Measurements from ENCODE around the gene ZNF821. TPM values are rescaled to one million over a fixed set of nuclear protein-coding genes. Genes with fewer than 3 reads are reported as not detected.

ZNF821 gene
- total RNA-seq, 1 donor from 2014 or later: 17.6 TPM

DNA sequence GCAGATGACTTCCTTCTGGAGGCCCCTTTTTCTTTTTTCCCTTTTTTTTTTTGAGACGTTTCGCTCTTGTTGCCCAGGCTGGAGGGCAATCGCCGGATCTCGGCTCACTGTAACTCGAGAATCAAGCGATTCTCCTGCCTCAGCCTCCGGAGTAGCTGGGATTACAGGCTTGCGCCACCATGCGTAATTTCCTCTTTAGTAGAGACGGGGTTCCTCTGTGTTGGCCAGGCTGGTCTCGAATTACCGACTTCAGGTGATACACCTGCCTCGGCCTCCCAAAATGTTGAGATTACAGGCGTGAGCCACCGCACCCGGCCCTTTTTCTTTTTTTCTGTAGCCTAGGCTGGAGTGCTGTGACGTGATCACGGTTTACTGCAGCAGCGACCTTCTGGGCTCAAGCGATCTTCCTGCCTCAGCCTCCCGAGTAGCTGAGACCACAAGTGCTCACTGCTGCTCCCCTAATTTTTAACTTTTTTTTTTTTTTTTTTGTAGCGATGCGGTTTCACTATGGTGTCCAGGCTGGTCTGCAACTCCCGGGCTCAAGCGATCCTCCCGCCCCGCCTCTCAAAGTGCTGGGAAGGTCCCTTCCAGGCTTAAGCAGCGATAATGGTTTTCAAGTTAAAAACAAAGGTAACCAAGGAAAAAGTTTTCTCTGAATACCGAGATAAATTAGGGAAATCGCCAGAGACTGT is 10.4 kb upstream of the ZNF821 start:
- TF ChIP-seq, protein P1, sequence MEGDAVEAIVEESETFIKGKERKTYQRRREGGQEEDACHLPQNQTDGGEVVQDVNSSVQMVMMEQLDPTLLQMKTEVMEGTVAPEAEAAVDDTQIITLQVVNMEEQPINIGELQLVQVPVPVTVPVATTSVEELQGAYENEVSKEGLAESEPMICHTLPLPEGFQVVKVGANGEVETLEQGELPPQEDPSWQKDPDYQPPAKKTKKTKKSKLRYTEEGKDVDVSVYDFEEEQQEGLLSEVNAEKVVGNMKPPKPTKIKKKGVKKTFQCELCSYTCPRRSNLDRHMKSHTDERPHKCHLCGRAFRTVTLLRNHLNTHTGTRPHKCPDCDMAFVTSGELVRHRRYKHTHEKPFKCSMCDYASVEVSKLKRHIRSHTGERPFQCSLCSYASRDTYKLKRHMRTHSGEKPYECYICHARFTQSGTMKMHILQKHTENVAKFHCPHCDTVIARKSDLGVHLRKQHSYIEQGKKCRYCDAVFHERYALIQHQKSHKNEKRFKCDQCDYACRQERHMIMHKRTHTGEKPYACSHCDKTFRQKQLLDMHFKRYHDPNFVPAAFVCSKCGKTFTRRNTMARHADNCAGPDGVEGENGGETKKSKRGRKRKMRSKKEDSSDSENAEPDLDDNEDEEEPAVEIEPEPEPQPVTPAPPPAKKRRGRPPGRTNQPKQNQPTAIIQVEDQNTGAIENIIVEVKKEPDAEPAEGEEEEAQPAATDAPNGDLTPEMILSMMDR (conservative IDR thresholded peaks at IDR 0.05; ENCODE audit: low read depth, low read length): peak; percentile 24
- DNase-seq (ENCODE audit: low read depth): peak; percentile 47
- H3K4me3 ChIP-seq (ENCODE audit: low read depth, low read length): peak overlapping the region; percentile 82

DNA sequence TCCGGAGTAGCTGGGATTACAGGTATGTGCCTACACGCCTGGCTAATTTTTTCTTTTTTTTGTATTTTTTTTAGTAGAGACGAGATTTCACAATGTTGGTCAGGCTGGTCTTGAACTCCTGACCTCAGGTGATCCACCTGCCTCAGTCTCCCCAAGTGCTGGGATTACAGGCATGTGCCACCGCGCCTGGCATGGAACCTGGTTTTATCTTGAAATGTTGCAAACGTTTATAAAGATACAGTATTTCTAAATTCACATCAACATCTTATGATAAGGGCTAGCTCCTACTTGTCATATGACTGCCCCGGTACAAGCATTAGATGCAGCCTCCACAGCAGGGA is 9.9 kb upstream of the ZNF821 start:
- DNase-seq (ENCODE audit: low read depth): no peak
- TF ChIP-seq, protein P1 (conservative IDR thresholded peaks at IDR 0.05; ENCODE audit: low read depth, low read length): no peak
- peak overlapping the region; percentile 82 for H3K4me3 ChIP-seq (ENCODE audit: low read depth, low read length)

DNA sequence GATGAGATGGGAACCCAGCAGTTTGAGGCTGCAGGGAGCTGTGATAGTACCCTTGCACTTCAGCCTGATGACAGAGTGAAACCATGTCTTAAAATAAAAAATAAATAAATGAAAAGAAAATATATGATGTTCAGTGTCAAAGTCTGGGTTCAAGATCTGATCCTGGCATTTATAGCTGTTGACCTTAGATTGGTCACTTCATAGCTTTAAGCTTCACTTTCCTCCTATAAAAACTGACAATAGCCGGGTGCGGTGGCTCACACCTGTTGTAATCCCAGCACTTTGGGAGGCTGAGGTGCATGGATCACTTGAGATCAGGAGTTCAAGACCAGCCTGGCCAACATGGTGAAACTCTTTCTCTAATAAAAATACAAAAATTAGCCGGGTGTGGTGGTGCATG is 5.2 kb upstream of the ZNF821 start:
- DNase-seq (ENCODE audit: low read depth): no peak
- TF ChIP-seq, protein P1 (conservative IDR thresholded peaks at IDR 0.05; ENCODE audit: low read depth, low read length): no peak
- H3K4me3 ChIP-seq (ENCODE audit: low read depth, low read length): no peak overlapping the region

DNA sequence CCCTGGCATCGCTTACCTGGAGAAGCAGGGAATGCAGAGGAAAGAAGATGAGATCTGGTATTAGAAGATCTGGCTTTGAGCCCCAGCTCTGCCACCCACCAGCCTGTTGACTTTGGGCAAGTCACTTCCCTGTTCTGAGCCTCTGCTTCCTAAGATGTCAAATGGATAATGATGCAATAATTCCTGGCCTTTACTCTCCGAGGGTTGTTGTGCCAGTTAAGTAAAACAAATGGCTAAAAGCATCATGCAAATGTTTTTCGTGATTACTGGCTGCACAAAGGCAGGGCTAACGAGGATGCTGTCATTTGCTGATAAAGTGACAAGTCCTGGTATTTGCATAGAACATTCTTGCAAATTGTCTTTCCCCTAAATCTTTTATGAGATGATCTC is 1.3 kb upstream of the ZNF821 start:
- no peak overlapping the region for H3K4me3 ChIP-seq (ENCODE audit: low read depth, low read length)
- TF ChIP-seq, protein P1 (conservative IDR thresholded peaks at IDR 0.05; ENCODE audit: low read depth, low read length): no peak
- DNase-seq (ENCODE audit: low read depth): no peak

- peak overlapping the region; percentile 81 for H3K4me3 ChIP-seq (ENCODE audit: low read depth, low read length)
- TF ChIP-seq, protein P1 (conservative IDR thresholded peaks at IDR 0.05; ENCODE audit: low read depth, low read length): peak; percentile 33
- no peak for DNase-seq (ENCODE audit: low read depth)
These were observed 674 bp downstream of the ZNF821 start for GRCh38 chr16:71883168-71883848.

- peak; percentile 43 for DNase-seq (ENCODE audit: low read depth)
- H3K4me3 ChIP-seq (ENCODE audit: low read depth, low read length): peak overlapping the region; percentile 81
- TF ChIP-seq, protein P1 (conservative IDR thresholded peaks at IDR 0.05; ENCODE audit: low read depth, low read length): peak; percentile 90
These were observed 1.3 kb downstream of the ZNF821 start for GRCh38 chr16:71882505-71883167.
